Measurements from ENCODE around the gene GMCL1. TPM values are rescaled to one million over a fixed set of nuclear protein-coding genes. Genes with fewer than 3 reads are reported as not detected.
"Not testable (repeated sequence)": the region's sequence is repeated elsewhere in the genome, so short reads cannot be mapped to it uniquely, and the experiment has no call there.

Gene GMCL1
- total and polyA plus RNA-seq, 7 donors: 10.5 to 15.3 (median 12.3) TPM

DNA sequence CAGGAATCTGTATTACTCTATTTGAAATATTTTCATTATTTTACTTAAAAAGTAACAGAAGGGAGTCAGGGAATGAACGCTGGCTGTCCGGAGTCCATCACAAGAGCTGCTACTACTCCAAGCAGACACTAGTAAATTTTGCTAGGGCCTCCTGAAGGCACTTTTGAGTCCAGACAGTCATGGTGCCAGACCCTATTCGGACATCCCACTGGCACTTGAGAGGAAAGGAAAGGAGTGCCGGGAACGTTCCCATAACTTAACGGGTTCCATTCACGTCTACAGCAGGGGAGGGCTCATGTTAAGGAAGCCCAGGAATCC lies 563 bp upstream of the GMCL1 start:
- TF ChIP-seq, protein P1, sequence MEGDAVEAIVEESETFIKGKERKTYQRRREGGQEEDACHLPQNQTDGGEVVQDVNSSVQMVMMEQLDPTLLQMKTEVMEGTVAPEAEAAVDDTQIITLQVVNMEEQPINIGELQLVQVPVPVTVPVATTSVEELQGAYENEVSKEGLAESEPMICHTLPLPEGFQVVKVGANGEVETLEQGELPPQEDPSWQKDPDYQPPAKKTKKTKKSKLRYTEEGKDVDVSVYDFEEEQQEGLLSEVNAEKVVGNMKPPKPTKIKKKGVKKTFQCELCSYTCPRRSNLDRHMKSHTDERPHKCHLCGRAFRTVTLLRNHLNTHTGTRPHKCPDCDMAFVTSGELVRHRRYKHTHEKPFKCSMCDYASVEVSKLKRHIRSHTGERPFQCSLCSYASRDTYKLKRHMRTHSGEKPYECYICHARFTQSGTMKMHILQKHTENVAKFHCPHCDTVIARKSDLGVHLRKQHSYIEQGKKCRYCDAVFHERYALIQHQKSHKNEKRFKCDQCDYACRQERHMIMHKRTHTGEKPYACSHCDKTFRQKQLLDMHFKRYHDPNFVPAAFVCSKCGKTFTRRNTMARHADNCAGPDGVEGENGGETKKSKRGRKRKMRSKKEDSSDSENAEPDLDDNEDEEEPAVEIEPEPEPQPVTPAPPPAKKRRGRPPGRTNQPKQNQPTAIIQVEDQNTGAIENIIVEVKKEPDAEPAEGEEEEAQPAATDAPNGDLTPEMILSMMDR (IDR thresholded peaks at IDR 0.05): no peak
- TF ChIP-seq POLR2AphosphoS5 (IDR thresholded peaks at IDR 0.05): no peak
- no peak for TF ChIP-seq EP300 (IDR thresholded peaks at IDR 0.05)
- TF ChIP-seq POLR2A (IDR thresholded peaks at IDR 0.05): no peak
- Histone ChIP-seq H3K27me3 (no peaks in the 10 kb centered on the region), H3K27ac (peak overlapping the region; percentile 90 to 95 (median 94)), H3K4me1 (peaks cover 0 to 31% (median 23%) of the 10 kb centered on the region in 4 donors), H3K36me3 (peaks cover 0 to 2% (median 0%) of the 10 kb centered on the region in 4 donors), H3K4me3 (peak overlapping the region; percentile 86 to 94 (median 88)), H3K9me3 (no peaks in the 10 kb centered on the region)
- intact Hi-C loops (cut with DNase I): loop anchor here (5.0 to 10.0 kb wide), 3 partner anchors 187 to 316 kb away; partner anchors contain the start of genes AAK1 and PCBP1
- DNase-seq: no peak
- 4 to 7% methylated on average over 7 of the region's 7 CpGs for WGBS, 2 donors

DNA sequence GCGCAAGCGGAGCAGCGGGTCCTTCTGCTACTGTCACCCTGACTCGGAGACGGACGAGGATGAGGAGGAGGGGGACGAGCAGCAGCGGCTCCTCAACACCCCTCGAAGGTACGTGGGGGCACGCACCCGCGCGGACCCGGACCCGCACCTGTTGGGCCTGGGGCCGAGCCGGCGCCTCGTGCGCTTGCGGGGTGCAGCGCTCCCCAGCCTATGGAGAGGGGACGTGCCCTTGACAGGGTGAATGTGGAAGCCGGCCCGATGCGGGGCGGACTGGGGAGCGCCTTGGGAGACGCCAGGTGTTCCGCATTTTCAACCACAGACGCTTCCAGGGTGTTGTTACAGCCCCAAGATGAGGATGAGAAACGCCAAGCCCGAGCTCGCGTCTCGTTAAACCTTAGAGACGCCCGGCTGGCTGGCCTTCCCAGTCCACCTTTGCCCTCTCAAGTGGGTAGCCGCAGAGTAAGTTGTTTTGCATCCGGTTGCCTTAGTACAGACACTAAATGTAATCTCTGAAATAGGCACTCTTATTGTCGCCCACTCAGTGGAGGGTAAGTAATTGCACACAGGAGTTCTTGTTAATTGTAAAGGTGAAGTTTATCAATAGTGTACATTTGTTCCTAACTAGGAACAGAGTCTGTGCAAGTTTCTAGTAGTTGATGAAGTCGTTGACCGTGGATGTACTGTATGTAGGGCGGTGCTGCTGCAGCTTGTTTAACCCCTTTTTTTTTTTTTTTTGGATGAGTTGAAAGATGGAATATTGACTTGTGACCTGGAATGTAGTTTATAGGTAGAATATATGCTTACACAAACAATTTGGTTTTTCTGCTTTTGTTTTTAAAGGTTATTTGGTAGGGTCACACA lies 815 bp downstream of the GMCL1 start:
- no peaks in the 10 kb centered on the region for H3K27me3 ChIP-seq
- peak overlapping the region; percentile 86 to 94 (median 88) for H3K4me3 ChIP-seq
- 1 to 2% methylated on average over 45 of the region's 45 CpGs for WGBS, 2 donors
- no peaks in the 10 kb centered on the region for H3K9me3 ChIP-seq
- no peak for TF ChIP-seq POLR2AphosphoS5 (IDR thresholded peaks at IDR 0.05)
- TF ChIP-seq, protein P1 (IDR thresholded peaks at IDR 0.05): no peak
- no peak for TF ChIP-seq EP300 (IDR thresholded peaks at IDR 0.05)
- TF ChIP-seq POLR2A (IDR thresholded peaks at IDR 0.05): no peak
- H3K4me1 ChIP-seq: peaks cover 0 to 31% (median 23%) of the 10 kb centered on the region in 4 donors
- intact Hi-C loops (cut with DNase I): no loop called here
- peak overlapping the region; percentile 90 to 95 (median 94) for H3K27ac ChIP-seq
- DNase-seq: no peak
- H3K36me3 ChIP-seq: no peaks in the 10 kb centered on the region

DNA sequence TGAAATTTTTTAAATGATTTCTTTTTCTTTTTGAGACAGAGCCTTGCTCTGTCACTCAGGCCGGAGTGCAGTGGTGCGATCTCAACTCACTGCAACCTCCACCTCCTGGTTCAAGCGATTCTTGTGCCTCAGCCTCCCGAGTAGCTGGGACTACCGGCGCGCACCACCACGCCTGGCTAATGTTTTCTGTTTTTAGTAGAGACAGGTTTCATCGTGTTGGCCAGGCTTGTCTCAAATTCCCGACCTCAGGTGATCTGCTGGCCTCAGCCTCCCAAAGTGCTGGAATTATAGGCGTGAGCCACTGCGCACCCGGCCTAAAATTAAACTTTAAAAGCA lies 1.4 kb downstream of the GMCL1 start:
- DNase-seq; intact Hi-C loops (cut with DNase I); H3K27me3 ChIP-seq; H3K27ac ChIP-seq; H3K9me3 ChIP-seq; H3K36me3 ChIP-seq: not testable (repeated sequence)
- 73 to 83% methylated on average over 13 of the region's 13 CpGs for WGBS, 2 donors
- peaks cover 0 to 31% (median 23%) of the 10 kb centered on the region in 4 donors for H3K4me1 ChIP-seq
- peak overlapping the region in 2 of 4 donors; percentile 86 to 89 for H3K4me3 ChIP-seq

DNA sequence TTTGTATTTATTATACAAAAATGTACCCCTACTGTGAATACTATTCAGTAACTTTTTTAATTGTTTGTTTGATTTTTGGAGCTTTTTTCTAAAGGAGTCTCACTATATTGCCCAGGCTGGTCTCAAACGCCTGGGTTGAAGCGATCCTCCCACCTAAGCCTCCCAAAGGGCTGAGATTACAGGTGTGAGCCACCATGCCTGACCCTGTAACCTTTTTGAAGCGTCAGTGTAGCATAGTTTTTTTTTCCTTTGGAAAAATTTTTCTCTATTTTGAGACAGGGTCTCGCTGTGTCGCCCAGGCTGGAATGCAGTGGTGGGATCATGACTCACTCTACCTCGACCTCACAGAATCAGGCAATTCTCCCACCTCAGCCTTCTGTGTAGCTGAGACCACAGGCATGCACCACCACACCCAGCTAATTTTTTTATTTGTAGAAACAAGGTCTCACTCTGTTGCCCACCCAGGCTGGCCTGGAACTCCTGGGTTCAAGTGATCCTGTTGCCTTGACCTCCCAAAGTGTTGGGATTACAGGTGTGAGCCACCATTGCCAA lies 2.0 kb downstream of the GMCL1 start:
- H3K36me3 ChIP-seq: no peaks in the 10 kb centered on the region
- H3K4me1 ChIP-seq: peaks cover 0 to 31% (median 23%) of the 10 kb centered on the region in 4 donors

DNA sequence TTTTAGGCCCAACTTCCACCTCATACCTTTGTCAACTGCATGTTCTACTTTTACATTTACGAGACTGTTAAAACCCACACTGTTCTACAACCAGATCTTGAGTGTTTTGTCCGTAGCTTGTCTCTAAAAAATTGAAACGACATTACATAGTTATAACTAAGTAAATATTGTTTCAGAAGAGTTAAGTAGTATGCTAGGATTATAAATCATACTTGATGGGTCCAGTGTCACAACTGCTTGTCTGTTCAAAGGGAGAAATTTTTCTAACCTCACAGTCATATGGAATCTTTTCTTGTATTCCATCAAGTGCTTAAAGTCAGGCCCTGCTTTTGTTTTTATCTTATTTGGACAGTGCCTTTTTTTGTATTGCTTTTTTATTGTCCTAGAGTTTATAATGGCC lies 4.3 kb downstream of the GMCL1 start:
- WGBS, 2 donors: 46 to 74% methylated on average over 3 of the region's 3 CpGs
- intact Hi-C loops (cut with DNase I): no loop called here
- Histone ChIP-seq H3K27ac (no peak overlapping the region), H3K9me3 (no peaks in the 10 kb centered on the region), H3K4me3 (no peak overlapping the region), H3K36me3 (peaks cover 0 to 5% (median 0%) of the 10 kb centered on the region in 4 donors), H3K27me3 (no peaks in the 10 kb centered on the region), H3K4me1 (peaks cover 0 to 26% (median 21%) of the 10 kb centered on the region in 4 donors)
- DNase-seq: no peak
- TF ChIP-seq, protein P1 (IDR thresholded peaks at IDR 0.05): no peak
- TF ChIP-seq EP300 (IDR thresholded peaks at IDR 0.05) (no peak), POLR2AphosphoS5 (IDR thresholded peaks at IDR 0.05) (no peak), POLR2A (IDR thresholded peaks at IDR 0.05) (no peak)

More for the DNA sequence above, 2.0 kb downstream of the GMCL1 start:
- no peak for TF ChIP-seq EP300 (IDR thresholded peaks at IDR 0.05)
- TF ChIP-seq, protein P1 (IDR thresholded peaks at IDR 0.05): no peak
- no peak for TF ChIP-seq POLR2A (IDR thresholded peaks at IDR 0.05)
- TF ChIP-seq POLR2AphosphoS5 (IDR thresholded peaks at IDR 0.05): no peak
- Histone ChIP-seq H3K27ac (no peak overlapping the region), H3K9me3 (no peaks in the 10 kb centered on the region), H3K27me3 (no peaks in the 10 kb centered on the region), H3K4me3 (no peak overlapping the region)
- 93 to 94% methylated on average over 6 of the region's 6 CpGs for WGBS, 2 donors
- intact Hi-C loops (cut with DNase I): no loop called here
- no peak for DNase-seq

All from sigmoid colon (tissue), 7 donors.